ELF-1 (cell line): ENCODE results near the gene VCX3A.
"Not testable (repeated sequence)": the region's sequence is repeated elsewhere in the genome, so short reads cannot be mapped to it uniquely, and the experiment has no call there.

Experiments used
- DNase-seq: peaks from one replicate; pipeline ENCODE4 v3.0.0-alpha.2; 2016; ENCODE audit warnings: low read depth, low spot score

Gene VCX3A

GRCh38 chrX:6535018-6535417 is at the start of gene VCX3A:
Gene VCX3A (minus strand): TSS chrX:6535118. CDS start chrX:6534497, 621 bp downstream.
- not testable (repeated sequence) for DNase-seq

DNA sequence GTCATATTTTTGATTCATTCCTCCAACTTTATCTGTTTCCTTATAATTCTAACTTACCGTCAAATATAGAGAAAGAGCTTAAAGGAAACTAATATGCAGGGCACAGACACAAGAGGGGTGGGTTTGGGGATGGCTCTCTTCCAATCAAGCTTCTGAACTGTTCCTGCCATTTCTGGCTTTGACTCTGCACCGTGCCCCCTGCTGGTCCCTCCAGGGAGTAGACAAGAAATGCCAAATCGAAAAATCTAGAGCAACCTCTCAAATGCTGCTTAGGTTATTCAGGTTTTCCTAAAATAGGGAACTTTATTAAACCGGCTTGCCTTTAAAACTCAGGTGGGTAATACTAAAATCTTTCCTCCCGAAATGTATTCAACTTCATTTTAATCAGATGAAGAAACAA is 39.8 kb upstream of the VCX3A start:
- DNase-seq = peak; percentile 17

GRCh38 chrX:6568031-6568430 is 33.1 kb upstream of the VCX3A start:
- no peak for DNase-seq

DNA sequence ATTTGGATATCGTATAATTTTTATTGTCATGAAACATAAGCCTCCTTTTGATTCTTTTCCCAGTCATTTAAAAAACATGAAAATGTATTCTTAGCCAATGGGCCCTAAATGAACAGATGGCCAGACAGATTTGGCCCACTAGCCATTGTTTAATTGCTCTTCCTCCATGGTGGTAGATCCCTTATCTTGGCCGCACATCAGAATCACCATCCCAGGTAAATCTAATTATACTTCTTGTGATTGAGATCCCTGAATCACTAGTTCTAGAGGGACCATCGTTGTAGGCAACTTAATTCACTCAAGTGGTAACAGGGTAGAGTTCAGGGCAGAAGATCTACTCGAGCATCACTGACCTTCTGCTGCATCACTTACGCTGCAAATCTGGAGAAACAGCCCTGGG is 24.1 kb upstream of the VCX3A start:
- DNase-seq = no peak

- no peak for DNase-seq
Observed at GRCh38 chrX:6557690-6558089, 22.8 kb upstream of the VCX3A start.

DNA sequence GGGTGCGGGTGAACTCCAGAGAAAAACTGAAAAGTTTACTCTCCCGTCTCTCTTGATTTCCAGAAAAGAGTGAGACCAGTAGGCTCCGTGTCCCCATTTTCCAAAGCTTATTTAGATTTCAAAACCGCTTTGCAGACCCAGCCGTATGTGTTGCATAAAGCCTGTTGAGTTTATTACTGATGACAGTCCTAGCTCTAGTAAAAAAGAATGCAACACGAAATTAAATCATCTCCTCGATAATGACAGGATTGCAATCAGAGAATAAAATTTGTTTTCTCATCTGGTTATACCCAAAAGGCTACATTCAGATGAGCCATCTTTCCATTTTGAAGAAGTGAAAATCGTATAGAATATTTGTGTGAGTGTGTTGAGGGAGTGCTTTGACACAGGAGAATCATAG is 16.1 kb upstream of the VCX3A start:
- DNase-seq = no peak

DNA sequence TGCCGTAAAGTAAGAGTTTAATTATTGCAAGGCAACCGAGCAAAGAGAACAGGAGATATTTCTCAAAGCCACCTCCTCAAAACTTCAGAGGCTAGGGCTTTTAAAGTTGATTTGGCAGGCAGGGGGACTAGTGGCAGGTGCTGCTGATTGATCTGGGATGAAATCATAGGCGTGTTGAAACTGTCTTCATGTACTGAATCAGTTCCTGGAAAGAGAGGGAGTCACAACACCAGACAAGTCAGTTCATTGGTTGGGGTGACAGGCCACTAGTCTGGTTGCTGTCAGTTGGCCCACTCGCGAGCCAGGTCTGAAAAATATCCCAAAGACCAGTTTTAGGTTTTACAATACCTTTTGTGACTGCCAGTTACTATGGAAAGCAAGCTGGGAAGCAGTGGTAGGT is 10.8 kb upstream of the VCX3A start:
- DNase-seq = no peak

DNA sequence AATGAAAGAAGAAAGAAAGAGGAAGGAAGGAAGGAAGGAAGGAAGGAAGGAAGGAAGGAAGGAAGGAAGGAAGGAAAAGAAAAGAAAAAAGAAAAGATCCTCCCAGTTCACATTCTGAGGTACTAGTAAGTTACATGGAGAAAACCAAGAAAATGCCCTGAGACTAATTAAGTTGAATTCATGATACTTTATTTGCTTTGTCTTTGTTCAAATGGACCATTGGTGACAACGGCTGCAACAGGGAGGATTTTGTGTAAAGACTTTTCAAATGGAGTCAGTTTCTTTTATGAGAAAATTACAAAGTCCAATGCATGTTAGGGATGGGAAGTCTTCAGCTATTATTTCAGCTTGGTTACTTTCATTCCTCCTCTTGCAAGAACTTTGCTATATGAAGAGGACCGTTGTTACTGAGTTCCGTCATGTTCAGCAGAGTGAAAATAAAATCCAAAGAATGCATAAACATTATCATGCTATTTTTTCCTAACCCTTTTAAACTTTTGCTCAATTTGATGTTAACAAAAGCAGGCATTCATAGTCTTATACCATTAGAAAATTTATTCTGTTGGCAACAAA is 8.3 kb downstream of the VCX3A start:
- DNase-seq = no peak

DNA sequence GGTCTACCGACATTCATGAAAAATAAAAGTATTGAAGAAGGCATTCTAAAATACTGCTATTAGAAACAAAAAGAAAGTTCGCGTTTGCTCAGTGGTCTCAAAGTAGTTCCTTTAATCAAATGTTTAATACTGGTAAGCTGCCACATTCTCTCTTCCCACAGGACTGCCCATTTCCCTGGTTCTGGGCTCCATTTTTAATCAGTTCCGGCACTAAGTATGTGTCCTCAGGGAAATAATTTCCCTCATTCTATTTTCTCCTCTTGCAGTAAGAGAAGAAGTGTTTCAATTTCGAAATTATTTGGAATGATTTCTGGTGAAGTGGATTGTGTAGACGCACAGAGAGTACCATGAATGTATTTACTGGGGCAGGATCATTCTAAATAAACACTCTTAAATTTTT is 17.5 kb downstream of the VCX3A start:
- no peak for DNase-seq

- no peak for DNase-seq
Observed at GRCh38 chrX:6506444-6506843, 28.5 kb downstream of the VCX3A start.

GRCh38 chrX:6505960-6506359 is 29.0 kb downstream of the VCX3A start:
- peak; percentile 71 for DNase-seq

DNA sequence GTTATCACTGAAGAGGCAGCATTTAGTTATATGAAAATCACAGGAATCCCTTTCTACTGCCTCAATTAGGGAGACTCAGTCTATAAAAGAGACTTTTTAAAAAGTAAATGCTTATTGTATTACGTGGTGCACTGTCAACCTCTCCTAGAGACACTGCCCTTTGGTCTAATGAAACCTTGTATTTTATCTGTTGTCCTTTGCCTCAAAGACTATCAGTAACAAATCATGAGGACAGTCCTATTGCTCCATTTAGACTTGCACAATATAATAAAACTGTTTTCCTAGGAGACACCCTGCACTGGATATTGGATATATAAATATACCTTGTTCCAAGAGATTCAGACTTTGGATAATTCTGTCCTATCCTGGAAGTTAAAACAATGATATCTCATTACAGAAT is 34.2 kb downstream of the VCX3A start:
- DNase-seq = no peak

GRCh38 chrX:6498324-6498723 is 36.6 kb downstream of the VCX3A start:
- no peak for DNase-seq
